ENCODE results near the gene PPM1L.

The PPM1L gene

GRCh38 chr3:160911411-160911810, 155.4 kb downstream of the PPM1L start:
- ATAC-seq: no peak
- TF ChIP-seq SNAI2 (CRISPR knock-in tag; IDR thresholded peaks at IDR 0.05) (no peak), OSR1 (CRISPR knock-in tag; IDR thresholded peaks at IDR 0.05) (no peak), POU6F1 (CRISPR knock-in tag; IDR thresholded peaks at IDR 0.05; ENCODE audit: borderline replicate concordance, low read depth) (no peak), ZFP30 (CRISPR knock-in tag; IDR thresholded peaks at IDR 0.05) (no peak), ISL1 (CRISPR knock-in tag; IDR thresholded peaks at IDR 0.05) (no peak), TOX (CRISPR knock-in tag; IDR thresholded peaks at IDR 0.05; ENCODE audit: borderline replicate concordance) (no peak), ZNF565 (CRISPR knock-in tag; conservative IDR thresholded peaks at IDR 0.05; ENCODE audit: low read depth) (no peak), GLIS3 (CRISPR knock-in tag; IDR thresholded peaks at IDR 0.05) (no peak), ZNF70 (CRISPR knock-in tag; IDR thresholded peaks at IDR 0.05) (no peak), CSDC2 (CRISPR knock-in tag; IDR thresholded peaks at IDR 0.05) (no peak), BACH2 (CRISPR knock-in tag; IDR thresholded peaks at IDR 0.05; ENCODE audit: borderline replicate concordance) (no peak)

- TF ChIP-seq ZC3H10 (CRISPR knock-in tag; IDR thresholded peaks at IDR 0.05) (no peak), GLIS3 (CRISPR knock-in tag; IDR thresholded peaks at IDR 0.05) (no peak), OSR1 (CRISPR knock-in tag; IDR thresholded peaks at IDR 0.05) (no peak), PPARA (CRISPR knock-in tag; IDR thresholded peaks at IDR 0.05; ENCODE audit: borderline replicate concordance) (no peak), PATZ1 (CRISPR knock-in tag; IDR thresholded peaks at IDR 0.05; ENCODE audit: borderline replicate concordance) (no peak), ZFP3 (CRISPR knock-in tag; IDR thresholded peaks at IDR 0.05) (no peak), CSRNP3 (CRISPR knock-in tag; IDR thresholded peaks at IDR 0.05) (no peak), TSHZ2 (CRISPR knock-in tag; IDR thresholded peaks at IDR 0.05) (no peak), ARNTL (CRISPR knock-in tag; IDR thresholded peaks at IDR 0.05; ENCODE audit: borderline replicate concordance, low read depth) (no peak), CREB5 (CRISPR knock-in tag; IDR thresholded peaks at IDR 0.05; ENCODE audit: low read depth) (no peak), CSDC2 (CRISPR knock-in tag; IDR thresholded peaks at IDR 0.05) (no peak), ESRRG (CRISPR knock-in tag; IDR thresholded peaks at IDR 0.05) (no peak), TOX (CRISPR knock-in tag; IDR thresholded peaks at IDR 0.05; ENCODE audit: borderline replicate concordance) (no peak), ZNF565 (CRISPR knock-in tag; conservative IDR thresholded peaks at IDR 0.05; ENCODE audit: low read depth) (no peak), SNAI2 (CRISPR knock-in tag; IDR thresholded peaks at IDR 0.05) (no peak), ZNF70 (CRISPR knock-in tag; IDR thresholded peaks at IDR 0.05) (no peak)
- no peak for ATAC-seq
Measured at GRCh38 chr3:160916472-160916871, 160.4 kb downstream of the PPM1L start.

- TF ChIP-seq PPARA (CRISPR knock-in tag; IDR thresholded peaks at IDR 0.05; ENCODE audit: borderline replicate concordance) (no peak), TCF4 (CRISPR knock-in tag; IDR thresholded peaks at IDR 0.05; ENCODE audit: borderline replicate concordance) (no peak), BACH2 (CRISPR knock-in tag; IDR thresholded peaks at IDR 0.05; ENCODE audit: borderline replicate concordance) (no peak), CSRNP3 (CRISPR knock-in tag; IDR thresholded peaks at IDR 0.05) (no peak), ZNF565 (CRISPR knock-in tag; conservative IDR thresholded peaks at IDR 0.05; ENCODE audit: low read depth) (no peak), ESRRG (CRISPR knock-in tag; IDR thresholded peaks at IDR 0.05) (no peak), TOX (CRISPR knock-in tag; IDR thresholded peaks at IDR 0.05; ENCODE audit: borderline replicate concordance) (no peak), ARNTL (CRISPR knock-in tag; IDR thresholded peaks at IDR 0.05; ENCODE audit: borderline replicate concordance, low read depth) (no peak)
- ATAC-seq: no peak
Measured at GRCh38 chr3:160919942-160920341, 163.9 kb downstream of the PPM1L start.

All from SK-N-SH treated with all-trans-retinoic acid at 6 μM for 48 hours (cell line).